ENCODE results near the gene ANKRD34A.
A peak's percentile ranks its signal among the peaks of the same experiment; 100 is the strongest.

- TF ChIP-seq EP300 (IDR thresholded peaks at IDR 0.05): peak; percentile 0
- TF ChIP-seq CTCF (IDR thresholded peaks at IDR 0.05): no peak
These were observed 36.3 kb downstream of the ANKRD34A start for GRCh38 chr1:145927916-145928643.

Measured in ovary (tissue), 3 donors.